A204.1 (cell line): Measurements from ENCODE around the gene CGB5.
"Not testable (repeated sequence)": the region's sequence is repeated elsewhere in the genome, so short reads cannot be mapped to it uniquely, and the experiment has no call there.

Source experiments
- FAIRE-seq: peaks from 2 replicates; lab custom pipeline; 2012; peaks lifted over from hg19 to GRCh38; lab: Jason Lieb, UNC

The CGB5 gene

DNA sequence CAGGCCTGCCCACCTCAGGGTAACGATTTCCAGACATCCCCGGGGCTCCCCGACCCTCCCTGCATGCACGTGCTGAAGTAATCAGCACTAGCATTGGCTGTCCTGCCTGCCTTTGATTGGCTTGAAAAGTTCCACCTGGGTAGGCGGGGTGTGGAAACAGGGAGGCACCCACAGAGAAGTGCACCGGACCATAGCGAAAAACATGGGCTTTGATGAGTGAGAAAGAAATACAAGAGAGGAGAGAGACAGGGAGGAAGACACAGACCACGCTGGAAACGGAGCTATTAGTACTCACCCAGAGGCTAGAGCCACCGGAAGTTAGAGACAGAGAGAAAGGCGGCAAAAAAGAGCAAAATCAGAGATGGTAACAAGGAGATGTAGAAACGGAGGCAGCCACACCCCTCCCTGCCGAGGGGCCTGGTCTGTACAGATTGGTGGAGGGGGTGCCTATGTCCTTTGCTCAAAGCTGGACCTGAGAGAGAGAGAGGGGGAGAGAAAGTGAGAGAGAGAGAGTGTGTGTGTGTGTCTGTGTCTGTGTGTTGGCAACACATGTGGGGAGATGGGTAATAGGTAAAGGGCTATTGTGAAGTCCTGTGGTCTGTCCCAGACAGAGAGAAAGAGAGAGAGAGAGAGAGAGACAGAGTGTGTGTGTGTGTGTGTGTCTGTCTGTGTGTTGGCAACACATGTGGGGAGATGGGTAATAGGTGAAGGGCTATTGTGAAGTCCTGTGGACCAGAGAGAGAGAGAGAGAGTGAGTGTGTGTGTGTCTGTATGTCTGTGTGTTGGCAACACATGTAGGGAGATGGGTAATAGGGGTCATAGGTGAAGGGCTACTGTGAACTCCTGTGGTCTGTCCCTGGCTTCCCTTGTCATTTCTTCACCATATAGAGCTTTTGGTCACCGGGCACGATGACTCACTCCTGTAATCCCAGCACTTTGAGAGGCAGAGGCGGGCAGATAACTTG, 22.4 kb upstream of the CGB5 start:
- FAIRE-seq: no peak

GRCh38 chr19:49022116-49022515, 21.5 kb upstream of the CGB5 start:
- FAIRE-seq: no peak

DNA sequence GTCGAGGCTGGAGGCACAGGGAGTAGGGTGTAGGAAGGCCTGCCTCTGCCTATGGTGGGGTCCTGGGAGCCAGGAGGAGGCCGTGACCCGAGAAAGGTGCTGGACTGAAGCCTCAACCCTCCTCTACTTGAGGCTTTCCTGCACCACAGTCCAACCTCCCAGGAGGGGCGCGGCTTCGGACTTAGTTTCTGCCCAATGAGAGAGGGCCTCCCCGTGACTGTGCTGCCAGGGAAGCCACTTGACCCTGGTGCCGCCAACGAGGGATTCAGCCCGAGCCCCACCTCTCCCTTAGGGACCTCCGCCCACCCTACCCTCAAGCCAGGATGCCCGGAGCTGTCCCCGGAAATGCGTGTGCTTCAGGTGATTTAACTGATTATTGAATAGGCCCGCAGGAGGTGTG, 19.4 kb upstream of the CGB5 start, which contains the start of gene CGB3:
TSS of gene CGB3 (minus strand) at position 101 of the 400 bp plus-strand sequence. CDS start 362 bp downstream, outside the sequence.
- FAIRE-seq: not testable (repeated sequence)

DNA sequence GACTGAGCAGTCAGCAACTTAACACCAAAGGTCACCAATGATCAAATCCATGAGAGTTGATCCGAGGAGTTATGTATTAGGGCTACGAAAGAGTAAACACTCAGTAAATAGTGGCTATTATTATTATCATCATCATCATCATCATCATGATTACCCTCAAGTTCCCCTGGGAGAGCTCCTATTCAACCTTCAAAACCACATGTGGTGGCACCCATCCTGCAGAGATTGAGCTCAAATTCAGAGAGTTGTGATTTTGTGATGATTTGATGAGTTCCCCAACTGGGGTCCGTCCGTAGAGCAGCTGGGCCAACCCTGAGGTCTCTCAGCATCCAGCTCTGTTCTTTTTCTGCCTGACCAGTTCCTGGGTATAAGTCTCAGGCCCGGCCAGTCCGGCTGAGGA, 18.6 kb upstream of the CGB5 start:
- not testable (repeated sequence) for FAIRE-seq

DNA sequence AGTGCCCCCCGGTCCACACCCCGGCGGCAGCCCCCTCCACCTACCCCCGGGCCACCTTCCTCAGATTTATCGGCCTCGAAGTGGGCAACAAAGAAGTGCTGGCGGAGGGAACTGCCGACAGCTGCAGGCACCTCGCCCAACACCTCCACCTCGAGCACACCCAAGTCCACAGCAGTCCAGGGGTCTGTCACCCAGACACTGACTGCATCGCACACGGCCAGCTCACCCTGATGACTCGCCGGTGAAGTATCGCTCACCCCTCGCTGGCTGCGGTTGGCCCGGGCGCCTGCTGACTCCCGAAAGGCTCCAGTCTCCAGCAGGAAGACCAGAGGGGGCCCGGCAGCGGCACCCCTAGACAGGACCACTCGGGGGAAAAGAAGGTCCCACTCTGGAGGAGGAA, 18.0 kb upstream of the CGB5 start:
- not testable (repeated sequence) for FAIRE-seq

- not testable (repeated sequence) for FAIRE-seq
These were observed 15.0 kb upstream of the CGB5 start for GRCh38 chr19:49028686-49029085.

DNA sequence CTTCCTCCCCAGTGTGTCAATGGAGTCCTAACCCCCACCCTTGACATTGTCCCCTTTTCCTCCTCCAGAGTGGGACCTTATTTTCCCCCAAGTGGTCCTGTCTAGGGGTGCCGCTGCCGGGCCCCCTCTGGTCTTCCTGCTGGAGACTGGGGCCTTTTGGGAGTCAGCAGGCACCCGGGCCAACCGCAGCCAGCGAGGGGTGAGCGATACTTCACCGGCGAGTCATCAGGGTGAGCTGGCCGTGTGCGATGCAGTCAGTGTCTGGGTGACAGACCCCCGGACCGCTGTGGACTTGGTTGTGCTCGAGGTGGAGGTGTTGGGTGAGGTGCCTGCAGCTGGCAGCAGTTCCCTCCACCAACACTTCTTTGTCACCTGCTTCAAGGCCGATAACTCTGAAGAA, 13.9 kb upstream of the CGB5 start:
- FAIRE-seq: not testable (repeated sequence)

DNA sequence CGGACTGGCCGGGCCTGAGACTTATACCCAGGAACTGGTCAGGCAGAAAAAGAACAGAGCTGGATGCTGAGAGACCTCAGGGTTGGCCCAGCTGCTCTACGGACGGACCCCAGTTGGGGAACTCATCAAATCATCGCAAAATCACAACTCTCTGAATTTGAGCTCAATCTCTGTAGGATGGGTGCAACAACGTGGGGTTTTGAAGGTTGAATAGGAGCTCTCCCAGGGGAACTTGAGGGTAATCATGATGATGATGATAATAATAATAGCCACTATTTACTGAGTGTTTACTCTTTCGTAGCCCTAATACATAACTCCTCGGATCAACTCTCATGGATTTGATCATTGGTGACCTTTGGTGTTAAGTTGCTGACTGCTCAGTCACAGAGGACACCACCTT, 13.3 kb upstream of the CGB5 start:
- FAIRE-seq: not testable (repeated sequence)

DNA sequence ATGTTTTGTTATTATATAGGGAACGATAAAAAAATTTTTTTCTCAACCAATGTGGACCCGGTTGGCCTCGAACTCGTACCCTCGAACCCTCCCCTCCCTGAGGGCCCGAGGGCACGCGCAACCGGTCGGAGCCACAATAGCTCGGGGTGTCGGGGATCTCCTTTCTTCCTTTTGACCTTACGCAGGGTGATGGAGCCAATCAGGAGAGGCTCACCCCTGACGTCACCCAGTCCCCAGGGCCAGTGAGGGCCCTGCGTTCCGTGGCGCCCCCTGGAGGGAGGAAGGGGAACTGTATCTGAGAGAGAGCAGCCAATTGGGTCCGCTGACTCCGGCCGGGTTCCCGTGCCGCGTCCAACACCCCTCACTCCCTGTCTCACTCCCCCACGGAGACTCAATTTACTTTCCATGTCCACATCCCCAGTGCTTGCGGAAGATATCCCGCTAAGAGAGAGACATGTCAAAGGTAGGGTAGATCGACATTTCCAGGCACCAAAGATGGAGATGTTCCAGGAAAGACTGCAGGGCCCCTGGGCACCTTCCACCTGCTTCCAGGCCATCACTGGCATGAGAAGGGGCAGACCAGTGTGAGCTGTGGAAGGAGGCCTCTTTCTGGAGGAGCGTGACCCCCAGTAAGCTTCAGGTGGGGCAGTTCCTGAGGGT, 11.9 kb upstream of the CGB5 start, which contains the start of gene CGB2:
TSS of gene CGB2 (plus strand) at position 249 of the 660 bp plus-strand sequence. CDS start at position 455, 206 bp downstream.
- not testable (repeated sequence) for FAIRE-seq

- not testable (repeated sequence) for FAIRE-seq
These were observed 6.8 kb upstream of the CGB5 start, which contains the start of gene CGB1 for GRCh38 chr19:49036815-49037214. TSS of gene CGB1 (minus strand) at chr19:49036895. CDS start at chr19:49036711, 184 bp downstream.

- not testable (repeated sequence) for FAIRE-seq
These were observed 5.5 kb upstream of the CGB5 start for GRCh38 chr19:49038111-49038510.

DNA sequence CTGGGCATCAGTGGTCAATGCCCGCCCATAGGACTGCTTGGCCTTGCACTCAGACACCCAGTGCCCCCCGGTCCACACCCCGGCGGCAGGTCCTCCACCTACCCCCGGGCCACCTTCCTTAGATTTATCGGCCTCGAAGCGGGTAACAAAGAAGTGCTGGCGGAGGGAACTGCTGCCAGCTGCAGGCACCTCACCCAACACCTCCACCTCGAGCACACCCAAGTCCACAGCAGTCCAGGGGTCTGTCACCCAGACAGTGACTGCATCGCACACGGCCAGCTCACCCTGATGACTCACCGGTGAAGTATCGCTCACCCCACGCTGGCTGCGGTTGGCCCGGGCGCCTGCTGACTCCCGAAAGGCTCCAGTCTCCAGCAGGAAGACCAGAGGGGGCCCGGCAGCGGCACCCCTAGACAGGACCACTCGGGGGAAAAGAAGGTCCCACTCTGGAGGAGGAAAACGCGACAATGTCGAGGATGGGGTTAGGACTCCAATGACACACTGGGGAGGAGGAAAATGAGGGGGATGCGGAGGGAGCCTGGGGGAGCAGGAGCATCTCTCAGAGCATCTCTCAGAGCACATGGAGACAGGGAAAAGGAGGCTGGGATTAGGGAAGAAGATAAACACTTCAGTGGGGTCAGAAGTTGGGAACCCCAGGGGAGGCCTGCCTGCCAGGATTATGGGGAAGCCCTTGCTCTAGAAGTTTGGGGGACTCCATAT, 4.9 kb upstream of the CGB5 start:
- not testable (repeated sequence) for FAIRE-seq

DNA sequence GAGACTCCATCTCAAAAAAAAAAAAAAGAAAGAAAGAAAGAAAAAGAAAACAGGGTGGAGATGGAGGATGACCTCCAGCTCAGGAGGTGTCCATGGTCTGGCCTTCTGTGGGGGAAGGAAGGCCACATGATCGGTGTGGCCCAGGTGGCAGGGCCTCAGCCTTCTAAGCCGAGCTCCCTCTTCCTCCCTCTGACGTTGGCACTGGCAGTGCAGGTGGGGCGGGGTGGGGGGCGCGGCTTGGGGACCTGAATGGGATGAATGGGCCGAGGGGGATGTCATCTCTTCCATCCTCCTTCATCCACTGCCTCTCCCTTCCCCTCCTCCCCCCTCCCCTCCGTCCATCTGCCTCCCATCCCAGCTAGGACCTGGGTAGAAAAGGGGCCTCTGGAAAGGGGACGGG, 3.9 kb upstream of the CGB5 start:
- FAIRE-seq: not testable (repeated sequence)

DNA sequence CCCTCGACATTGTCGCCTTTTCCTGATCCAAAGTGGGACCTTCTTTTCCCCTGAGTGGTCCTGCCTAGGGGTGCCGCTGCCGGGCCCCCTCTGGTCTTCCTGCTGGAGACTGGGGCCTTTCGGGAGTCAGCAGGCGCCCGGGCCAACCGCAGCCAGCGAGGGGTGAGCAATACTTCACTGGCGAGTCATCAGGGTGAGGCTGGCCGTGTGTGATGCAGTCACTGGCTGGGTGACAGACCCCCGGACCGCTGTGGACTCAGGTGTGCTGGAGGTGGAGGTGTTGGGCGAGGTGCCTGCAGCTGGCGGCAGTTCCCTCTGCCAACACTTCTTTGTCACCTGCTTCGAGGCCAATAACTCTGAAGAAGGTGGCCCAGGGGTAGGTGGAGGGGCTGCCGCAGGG, 1.5 kb upstream of the CGB5 start:
- FAIRE-seq: no peak

DNA sequence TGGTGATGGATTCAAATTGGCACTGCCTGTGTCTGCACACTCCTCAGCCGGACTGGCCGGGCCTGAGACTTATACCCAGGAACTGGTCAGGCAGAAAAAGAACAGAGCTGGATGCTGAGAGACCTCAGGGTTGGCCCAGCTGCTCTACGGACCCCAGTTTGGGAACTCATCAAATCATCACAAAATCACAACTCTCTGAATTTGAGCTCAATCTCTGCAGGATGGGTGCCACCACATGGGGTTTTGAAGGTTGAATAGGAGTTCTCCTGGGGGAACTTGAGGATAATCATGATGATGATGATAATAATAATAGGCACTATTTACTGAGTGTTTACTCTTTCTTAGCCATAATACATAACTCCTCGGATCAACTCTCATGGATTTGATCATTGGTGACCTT, 982 bp upstream of the CGB5 start:
- FAIRE-seq: not testable (repeated sequence)

GRCh38 chr19:49049011-49049410, 5.4 kb downstream of the CGB5 start, which contains the start of gene CGB8:
TSS of gene CGB8 (minus strand) at chr19:49049111. CDS start at chr19:49048739, 372 bp downstream.
- not testable (repeated sequence) for FAIRE-seq

GRCh38 chr19:49049834-49050233, 6.2 kb downstream of the CGB5 start:
- not testable (repeated sequence) for FAIRE-seq

GRCh38 chr19:49050376-49051033, 6.9 kb downstream of the CGB5 start:
- not testable (repeated sequence) for FAIRE-seq

DNA sequence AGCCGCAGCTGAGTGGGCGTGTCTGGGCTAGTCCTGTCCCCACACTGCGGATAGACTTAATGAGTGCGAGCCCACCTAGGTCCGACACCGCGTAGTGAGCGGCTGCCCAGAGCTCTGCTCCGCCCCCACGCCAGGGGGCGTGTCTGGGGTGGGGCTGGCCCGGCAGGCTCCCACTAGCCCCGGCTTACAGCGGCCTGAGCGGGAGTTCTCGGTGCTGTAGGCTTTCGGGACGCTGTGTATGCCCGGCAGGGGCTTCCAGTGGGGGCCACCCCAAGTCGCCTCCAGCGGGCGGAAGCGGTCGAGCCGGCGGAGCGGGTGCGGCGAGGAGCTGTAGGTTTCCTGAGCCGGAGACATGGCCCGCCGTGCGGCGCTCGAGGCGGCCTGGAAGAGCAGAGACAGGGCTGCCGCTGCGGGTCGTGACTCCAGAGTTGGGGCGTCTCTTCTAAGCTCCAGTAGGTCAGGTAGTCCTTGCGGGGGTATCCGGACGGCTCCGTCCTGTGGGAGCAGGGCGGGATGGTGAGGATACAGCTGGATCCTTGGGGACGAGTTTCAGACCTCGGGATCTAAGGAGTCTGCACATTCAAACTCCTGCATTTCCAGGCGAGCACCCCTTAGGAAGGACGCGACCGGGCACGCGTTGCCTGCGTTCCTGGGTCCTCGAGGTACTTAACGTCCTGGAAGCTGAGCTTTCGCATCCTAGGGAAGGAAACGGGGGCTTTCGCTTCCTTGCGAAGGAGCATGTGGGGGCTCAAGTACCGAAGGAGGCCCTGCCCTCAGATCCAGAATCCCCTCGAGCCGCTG, 12.7 kb downstream of the CGB5 start:
- FAIRE-seq: no peak

DNA sequence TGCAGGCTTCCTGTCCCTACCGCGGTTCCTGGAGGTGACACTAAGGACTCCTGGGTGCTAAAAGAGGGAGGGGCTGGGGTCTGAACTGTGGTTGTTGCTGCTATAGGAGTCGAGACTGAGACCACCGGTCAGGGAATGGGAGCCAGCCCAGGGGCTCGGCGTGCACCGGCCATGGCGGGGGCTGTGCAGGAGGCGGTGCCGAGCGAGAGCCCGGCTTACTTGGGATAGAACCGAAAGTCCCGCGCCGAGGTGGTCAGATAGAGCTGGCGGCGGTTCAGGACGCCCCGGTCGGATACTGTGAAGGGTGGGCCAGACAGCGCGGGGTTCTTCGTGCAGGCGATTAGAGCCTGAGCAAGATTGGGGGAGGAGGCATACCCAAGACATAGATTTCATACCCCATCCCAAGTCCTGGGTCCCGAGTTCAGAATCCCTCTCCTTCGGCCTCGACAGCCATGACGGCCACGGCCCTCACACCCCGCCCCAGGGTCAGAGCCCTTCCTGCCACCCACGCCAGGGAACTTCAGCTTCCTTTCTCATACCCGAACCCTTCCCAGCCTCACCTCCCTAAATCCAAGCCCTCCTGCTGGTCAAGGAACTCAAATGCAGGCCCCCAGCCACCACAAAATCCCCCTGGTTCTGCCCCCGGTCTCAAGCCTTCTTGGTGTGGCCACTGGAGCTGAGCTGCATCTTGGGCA, 13.4 kb downstream of the CGB5 start:
- FAIRE-seq: not testable (repeated sequence)
